Measurements from ENCODE around the gene ATP5MK.

GRCh38 chr10:103395754-103396066 is 565 bp downstream of the ATP5MK start:
- TF ChIP-seq POLR2A (IDR thresholded peaks at IDR 0.05; ENCODE audit: control extremely low read depth in 1 of 2, low read depth in 2 of 2, low read length in 2 of 2) (no peak), HDAC6 (IDR thresholded peaks at IDR 0.05; ENCODE audit: low read depth, low read length) (no peak), CEBPB (IDR thresholded peaks at IDR 0.05; ENCODE audit: low read depth, low read length) (no peak), EZH2 (IDR thresholded peaks at IDR 0.05; ENCODE audit: low read depth, low read length, severe bottlenecking) (no peak), JUND (IDR thresholded peaks at IDR 0.05; ENCODE audit: low read length) (no peak), RXRA (IDR thresholded peaks at IDR 0.05; ENCODE audit: insufficient read depth, low read depth, low read length) (no peak), SP1 (IDR thresholded peaks at IDR 0.05; ENCODE audit: low read depth, low read length) (no peak), CBX8 (IDR thresholded peaks at IDR 0.05; ENCODE audit: borderline replicate concordance, low read depth, low read length) (no peak)
- TF ChIP-seq, protein P1, sequence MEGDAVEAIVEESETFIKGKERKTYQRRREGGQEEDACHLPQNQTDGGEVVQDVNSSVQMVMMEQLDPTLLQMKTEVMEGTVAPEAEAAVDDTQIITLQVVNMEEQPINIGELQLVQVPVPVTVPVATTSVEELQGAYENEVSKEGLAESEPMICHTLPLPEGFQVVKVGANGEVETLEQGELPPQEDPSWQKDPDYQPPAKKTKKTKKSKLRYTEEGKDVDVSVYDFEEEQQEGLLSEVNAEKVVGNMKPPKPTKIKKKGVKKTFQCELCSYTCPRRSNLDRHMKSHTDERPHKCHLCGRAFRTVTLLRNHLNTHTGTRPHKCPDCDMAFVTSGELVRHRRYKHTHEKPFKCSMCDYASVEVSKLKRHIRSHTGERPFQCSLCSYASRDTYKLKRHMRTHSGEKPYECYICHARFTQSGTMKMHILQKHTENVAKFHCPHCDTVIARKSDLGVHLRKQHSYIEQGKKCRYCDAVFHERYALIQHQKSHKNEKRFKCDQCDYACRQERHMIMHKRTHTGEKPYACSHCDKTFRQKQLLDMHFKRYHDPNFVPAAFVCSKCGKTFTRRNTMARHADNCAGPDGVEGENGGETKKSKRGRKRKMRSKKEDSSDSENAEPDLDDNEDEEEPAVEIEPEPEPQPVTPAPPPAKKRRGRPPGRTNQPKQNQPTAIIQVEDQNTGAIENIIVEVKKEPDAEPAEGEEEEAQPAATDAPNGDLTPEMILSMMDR (IDR thresholded peaks at IDR 0.05; ENCODE audit: control extremely low read depth in 1 of 3, insufficient read depth in 1 of 3, low read depth in 1 of 3, low read length in 3 of 3) = no peak
- TF ChIP-seq, protein P2, sequence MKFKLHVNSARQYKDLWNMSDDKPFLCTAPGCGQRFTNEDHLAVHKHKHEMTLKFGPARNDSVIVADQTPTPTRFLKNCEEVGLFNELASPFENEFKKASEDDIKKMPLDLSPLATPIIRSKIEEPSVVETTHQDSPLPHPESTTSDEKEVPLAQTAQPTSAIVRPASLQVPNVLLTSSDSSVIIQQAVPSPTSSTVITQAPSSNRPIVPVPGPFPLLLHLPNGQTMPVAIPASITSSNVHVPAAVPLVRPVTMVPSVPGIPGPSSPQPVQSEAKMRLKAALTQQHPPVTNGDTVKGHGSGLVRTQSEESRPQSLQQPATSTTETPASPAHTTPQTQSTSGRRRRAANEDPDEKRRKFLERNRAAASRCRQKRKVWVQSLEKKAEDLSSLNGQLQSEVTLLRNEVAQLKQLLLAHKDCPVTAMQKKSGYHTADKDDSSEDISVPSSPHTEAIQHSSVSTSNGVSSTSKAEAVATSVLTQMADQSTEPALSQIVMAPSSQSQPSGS (IDR thresholded peaks at IDR 0.05; ENCODE audit: low read length) = no peak
- TF ChIP-seq, protein P3, sequence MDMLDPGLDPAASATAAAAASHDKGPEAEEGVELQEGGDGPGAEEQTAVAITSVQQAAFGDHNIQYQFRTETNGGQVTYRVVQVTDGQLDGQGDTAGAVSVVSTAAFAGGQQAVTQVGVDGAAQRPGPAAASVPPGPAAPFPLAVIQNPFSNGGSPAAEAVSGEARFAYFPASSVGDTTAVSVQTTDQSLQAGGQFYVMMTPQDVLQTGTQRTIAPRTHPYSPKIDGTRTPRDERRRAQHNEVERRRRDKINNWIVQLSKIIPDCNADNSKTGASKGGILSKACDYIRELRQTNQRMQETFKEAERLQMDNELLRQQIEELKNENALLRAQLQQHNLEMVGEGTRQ (IDR thresholded peaks at IDR 0.05; ENCODE audit: low read length) = no peak

Measured in H1 (cell line).